ENCODE data around the gene CDKAL1.

The CDKAL1 gene

GRCh38 chr6:20732896-20733295 lies 198.6 kb downstream of the CDKAL1 start:
- ATAC-seq (ENCODE audit: low read depth), result no peak
- Histone ChIP-seq H3K27me3 (ENCODE audit: insufficient read depth, poor library complexity, severe bottlenecking) (no peaks in the 10 kb centered on the region), H3K27ac (ENCODE audit: poor library complexity, severe bottlenecking) (no peak overlapping the region), H3K4me1 (ENCODE audit: insufficient read depth, poor library complexity, severe bottlenecking) (no peaks in the 10 kb centered on the region), H3K36me3 (ENCODE audit: low read depth) (0 out of 2 replicates have a peak, but pooled peaks cover 4% of the 10 kb centered on the region), H3K4me3 (ENCODE audit: severe bottlenecking) (no peak overlapping the region), H3K9me3 (ENCODE audit: severe bottlenecking) (no peaks in the 10 kb centered on the region)
- no peak for TF ChIP-seq CTCF (IDR thresholded peaks at IDR 0.05; ENCODE audit: poor library complexity, severe bottlenecking)
- DNase-seq (ENCODE audit: low spot score), result no peak

- H3K36me3 ChIP-seq (ENCODE audit: low read depth), result 0 out of 2 replicates have a peak, but pooled peaks cover 6% of the 10 kb centered on the region
- no peak overlapping the region for H3K4me3 ChIP-seq (ENCODE audit: severe bottlenecking)
- no peaks in the 10 kb centered on the region for H3K9me3 ChIP-seq (ENCODE audit: severe bottlenecking)
- H3K27me3 ChIP-seq (ENCODE audit: insufficient read depth, poor library complexity, severe bottlenecking), result no peaks in the 10 kb centered on the region
- no peaks in the 10 kb centered on the region for H3K4me1 ChIP-seq (ENCODE audit: insufficient read depth, poor library complexity, severe bottlenecking)
- ATAC-seq (ENCODE audit: low read depth), result no peak
- no peak overlapping the region for H3K27ac ChIP-seq (ENCODE audit: poor library complexity, severe bottlenecking)
- no peak for TF ChIP-seq CTCF (IDR thresholded peaks at IDR 0.05; ENCODE audit: poor library complexity, severe bottlenecking)
- no peak for DNase-seq (ENCODE audit: low spot score)
Measured at GRCh38 chr6:20737912-20738311, 203.7 kb downstream of the CDKAL1 start.

GRCh38 chr6:20740088-20740487 lies 205.8 kb downstream of the CDKAL1 start:
- ATAC-seq (ENCODE audit: low read depth) (no peak), DNase-seq (ENCODE audit: low spot score) (no peak)
- no peak for TF ChIP-seq CTCF (IDR thresholded peaks at IDR 0.05; ENCODE audit: poor library complexity, severe bottlenecking)
- H3K4me3 ChIP-seq (ENCODE audit: severe bottlenecking), result no peak overlapping the region
- no peaks in the 10 kb centered on the region for H3K4me1 ChIP-seq (ENCODE audit: insufficient read depth, poor library complexity, severe bottlenecking)
- no peak overlapping the region for H3K27ac ChIP-seq (ENCODE audit: poor library complexity, severe bottlenecking)
- no peaks in the 10 kb centered on the region for H3K9me3 ChIP-seq (ENCODE audit: severe bottlenecking)
- H3K36me3 ChIP-seq (ENCODE audit: low read depth), result 0 out of 2 replicates have a peak, but pooled peaks cover 8% of the 10 kb centered on the region
- no peaks in the 10 kb centered on the region for H3K27me3 ChIP-seq (ENCODE audit: insufficient read depth, poor library complexity, severe bottlenecking)

- H3K27ac ChIP-seq (ENCODE audit: poor library complexity, severe bottlenecking), result no peak overlapping the region
- ATAC-seq (ENCODE audit: low read depth) (no peak), DNase-seq (ENCODE audit: low spot score) (no peak)
- H3K27me3 ChIP-seq (ENCODE audit: insufficient read depth, poor library complexity, severe bottlenecking), result no peaks in the 10 kb centered on the region
- H3K9me3 ChIP-seq (ENCODE audit: severe bottlenecking), result no peaks in the 10 kb centered on the region
- 0 out of 2 replicates have a peak, but pooled peaks cover 8% of the 10 kb centered on the region for H3K36me3 ChIP-seq (ENCODE audit: low read depth)
- H3K4me1 ChIP-seq (ENCODE audit: insufficient read depth, poor library complexity, severe bottlenecking), result no peaks in the 10 kb centered on the region
- no peak for TF ChIP-seq CTCF (IDR thresholded peaks at IDR 0.05; ENCODE audit: poor library complexity, severe bottlenecking)
- H3K4me3 ChIP-seq (ENCODE audit: severe bottlenecking), result no peak overlapping the region
Measured at GRCh38 chr6:20740727-20741126, 206.5 kb downstream of the CDKAL1 start.

- Histone ChIP-seq H3K4me3 (ENCODE audit: severe bottlenecking) (no peak overlapping the region), H3K36me3 (ENCODE audit: low read depth) (0 out of 2 replicates have a peak, but pooled peaks cover 8% of the 10 kb centered on the region), H3K9me3 (ENCODE audit: severe bottlenecking) (no peaks in the 10 kb centered on the region), H3K4me1 (ENCODE audit: insufficient read depth, poor library complexity, severe bottlenecking) (peaks cover 6% of the 10 kb centered on the region), H3K27ac (ENCODE audit: poor library complexity, severe bottlenecking) (no peak overlapping the region), H3K27me3 (ENCODE audit: insufficient read depth, poor library complexity, severe bottlenecking) (no peaks in the 10 kb centered on the region)
- DNase-seq (ENCODE audit: low spot score) (no peak), ATAC-seq (ENCODE audit: low read depth) (no peak)
- no peak for TF ChIP-seq CTCF (IDR thresholded peaks at IDR 0.05; ENCODE audit: poor library complexity, severe bottlenecking)
Measured at GRCh38 chr6:20741490-20741889, 207.2 kb downstream of the CDKAL1 start.
